Skeletal muscle tissue (tissue), 4 donors: Measurements from ENCODE around the gene CD80. TPM values are rescaled to one million over a fixed set of nuclear protein-coding genes. Genes with fewer than 3 reads are reported as not detected.

ENCODE experiments used
- H3K27ac ChIP-seq: one replicate; pipeline ENCODE4 v1.7.0; 2013; ENCODE audit warnings: mild to moderate bottlenecking, low read depth, low read length, inconsistent platforms
- H3K27me3 ChIP-seq, 3 donors: one replicate each; pipeline ENCODE4 v1.7.0; 2013; ENCODE audit warnings: low read length in 3 of 3; ENCODE audit not compliant: control insufficient read depth in 3 of 3, insufficient read depth in 3 of 3
- H3K36me3 ChIP-seq, 3 donors: one replicate each; pipeline ENCODE4 v1.7.0; 2013; ENCODE audit warnings: low read length in 3 of 3; ENCODE audit not compliant: control insufficient read depth in 3 of 3, insufficient read depth in 3 of 3
- H3K4me1 ChIP-seq, 3 donors: one replicate each; pipeline ENCODE4 v1.7.0; 2013; ENCODE audit warnings: low read length in 3 of 3, mild to moderate bottlenecking in 3 of 3; ENCODE audit not compliant: control insufficient read depth in 3 of 3, insufficient read depth in 3 of 3
- H3K4me3 ChIP-seq, 3 donors: one replicate each; pipeline ENCODE4 v1.7.0; 2013; ENCODE audit warnings: low read length in 3 of 3
- H3K9ac ChIP-seq, 3 donors: one replicate each; pipeline ENCODE4 v1.7.0; 2013; ENCODE audit warnings: low read length in 3 of 3, mild to moderate bottlenecking in 3 of 3, moderate library complexity in 2 of 3, low read depth in 1 of 3
- H3K9me3 ChIP-seq, 3 donors: one replicate each; pipeline ENCODE4 v1.7.0; 2013; ENCODE audit warnings: low read length in 3 of 3; ENCODE audit not compliant: control insufficient read depth in 3 of 3
- total RNA-seq: library from RNA; depleted of rRNA; stranded (reverse); fragments of >200 nt; gene quantifications from one replicate; pipeline ENCODE4 v1.2.3, GENCODE V29; 2014
- donor health status: Osteomylitis.

Gene CD80
- total RNA-seq, 1 donor from 2014 or later, result 1.0 TPM

GRCh38 chr3:119534296-119534695, 25.1 kb downstream of the CD80 start:
- H3K9me3 ChIP-seq, result no peaks in the 10 kb centered on the region
- no peak overlapping the region for H3K27ac ChIP-seq
- no peak overlapping the region for H3K9ac ChIP-seq
- H3K4me3 ChIP-seq, result no peak overlapping the region
- no peaks in the 10 kb centered on the region for H3K27me3 ChIP-seq
- H3K36me3 ChIP-seq, result no peaks in the 10 kb centered on the region
- no peaks in the 10 kb centered on the region for H3K4me1 ChIP-seq

- H3K27me3 ChIP-seq, result no peaks in the 10 kb centered on the region
- no peaks in the 10 kb centered on the region for H3K36me3 ChIP-seq
- H3K9me3 ChIP-seq, result no peaks in the 10 kb centered on the region
- no peak overlapping the region for H3K9ac ChIP-seq
- no peak overlapping the region for H3K27ac ChIP-seq
- no peak overlapping the region for H3K4me3 ChIP-seq
- H3K4me1 ChIP-seq, result no peaks in the 10 kb centered on the region
Measured at GRCh38 chr3:119531151-119531550, 28.3 kb downstream of the CD80 start.

- Histone ChIP-seq H3K9ac (no peak overlapping the region), H3K9me3 (no peaks in the 10 kb centered on the region), H3K4me3 (no peak overlapping the region), H3K36me3 (no peaks in the 10 kb centered on the region), H3K27ac (no peak overlapping the region), H3K4me1 (no peaks in the 10 kb centered on the region), H3K27me3 (no peaks in the 10 kb centered on the region)
Measured at GRCh38 chr3:119530456-119530855, 29.0 kb downstream of the CD80 start.

GRCh38 chr3:119529883-119530282, 29.5 kb downstream of the CD80 start:
- H3K27me3 ChIP-seq, result no peaks in the 10 kb centered on the region
- no peak overlapping the region for H3K4me3 ChIP-seq
- no peaks in the 10 kb centered on the region for H3K4me1 ChIP-seq
- H3K9ac ChIP-seq, result no peak overlapping the region
- H3K9me3 ChIP-seq, result no peaks in the 10 kb centered on the region
- H3K27ac ChIP-seq, result no peak overlapping the region
- no peaks in the 10 kb centered on the region for H3K36me3 ChIP-seq

GRCh38 chr3:119527714-119528113, 31.7 kb downstream of the CD80 start:
- H3K4me3 ChIP-seq, result no peak overlapping the region

GRCh38 chr3:119524931-119525662, 34.3 kb downstream of the CD80 start:
- H3K36me3 ChIP-seq, result peaks cover 13 to 33% (median 25%) of the 10 kb centered on the region in 3 donors
- H3K4me1 ChIP-seq, result no peaks in the 10 kb centered on the region
- no peak overlapping the region for H3K9ac ChIP-seq
- no peaks in the 10 kb centered on the region for H3K9me3 ChIP-seq
- H3K4me3 ChIP-seq, result no peak overlapping the region
- no peaks in the 10 kb centered on the region for H3K27me3 ChIP-seq
- no peak overlapping the region for H3K27ac ChIP-seq

More at GRCh38 chr3:119527714-119528113, 31.7 kb downstream of the CD80 start:
- H3K9ac ChIP-seq, result no peak overlapping the region
- H3K27me3 ChIP-seq, result no peaks in the 10 kb centered on the region
- H3K4me1 ChIP-seq, result no peaks in the 10 kb centered on the region
- H3K27ac ChIP-seq, result no peak overlapping the region
- peaks cover 4 to 16% (median 10%) of the 10 kb centered on the region in 3 donors for H3K36me3 ChIP-seq
- H3K9me3 ChIP-seq, result no peaks in the 10 kb centered on the region

GRCh38 chr3:119518026-119518425, 41.4 kb downstream of the CD80 start:
- H3K4me3 ChIP-seq, result no peak overlapping the region
- H3K9ac ChIP-seq, result no peak overlapping the region
- H3K4me1 ChIP-seq, result no peaks in the 10 kb centered on the region
- no peaks in the 10 kb centered on the region for H3K27me3 ChIP-seq
- peaks cover 24 to 59% (median 51%) of the 10 kb centered on the region in 3 donors for H3K36me3 ChIP-seq
- no peak overlapping the region for H3K27ac ChIP-seq
- H3K9me3 ChIP-seq, result no peaks in the 10 kb centered on the region

- Histone ChIP-seq H3K36me3 (peaks cover 24 to 59% (median 53%) of the 10 kb centered on the region in 3 donors), H3K27ac (no peak overlapping the region), H3K4me1 (no peaks in the 10 kb centered on the region), H3K9ac (no peak overlapping the region), H3K27me3 (no peaks in the 10 kb centered on the region), H3K9me3 (no peaks in the 10 kb centered on the region), H3K4me3 (no peak overlapping the region)
Measured at GRCh38 chr3:119517112-119517511, 42.3 kb downstream of the CD80 start.

GRCh38 chr3:119514637-119515036, 44.8 kb downstream of the CD80 start:
- Histone ChIP-seq H3K27ac (no peak overlapping the region), H3K4me1 (no peaks in the 10 kb centered on the region), H3K9ac (no peak overlapping the region), H3K4me3 (no peak overlapping the region), H3K9me3 (no peaks in the 10 kb centered on the region), H3K27me3 (no peaks in the 10 kb centered on the region), H3K36me3 (peaks cover 12 to 47% (median 36%) of the 10 kb centered on the region in 3 donors)

GRCh38 chr3:119510690-119511089, 48.7 kb downstream of the CD80 start:
- H3K27me3 ChIP-seq, result no peaks in the 10 kb centered on the region
- H3K9ac ChIP-seq, result no peak overlapping the region
- no peaks in the 10 kb centered on the region for H3K9me3 ChIP-seq
- H3K4me1 ChIP-seq, result no peaks in the 10 kb centered on the region
- H3K36me3 ChIP-seq, result peaks cover 12 to 35% (median 30%) of the 10 kb centered on the region in 3 donors
- no peak overlapping the region for H3K27ac ChIP-seq
- no peak overlapping the region for H3K4me3 ChIP-seq
